CD4-positive, alpha-beta T cell treated with Interleukin-1 beta for 1 hour (primary cell): ENCODE data around the gene THEMIS2.
A peak's percentile ranks its signal among the peaks of the same experiment; 100 is the strongest.

ENCODE experiments used
- DNase-seq, 2 donors: peaks; one replicate each; pipeline ENCODE4 v3.0.0-alpha.2; 2020 to 2022

THEMIS2 gene

DNA sequence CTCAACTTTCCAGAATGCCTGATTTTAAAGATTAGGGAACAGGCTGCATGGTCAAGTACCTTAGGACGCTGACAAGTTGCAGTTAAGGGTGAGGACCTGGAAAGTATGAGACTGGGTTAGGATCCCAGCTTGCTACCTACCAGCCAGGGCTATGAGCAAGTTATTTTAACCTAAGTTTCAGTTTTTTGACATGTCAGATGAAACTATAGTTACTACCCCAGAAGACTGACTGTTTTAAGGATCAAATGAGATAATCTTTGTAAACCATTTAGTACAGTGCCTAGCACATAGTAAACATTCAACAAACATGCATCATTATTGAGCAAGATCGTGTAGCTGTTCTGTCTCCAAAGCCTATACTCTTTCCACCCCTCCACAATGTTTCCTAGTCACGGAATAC lies 14.4 kb downstream of the THEMIS2 start:
- no peak for DNase-seq

DNA sequence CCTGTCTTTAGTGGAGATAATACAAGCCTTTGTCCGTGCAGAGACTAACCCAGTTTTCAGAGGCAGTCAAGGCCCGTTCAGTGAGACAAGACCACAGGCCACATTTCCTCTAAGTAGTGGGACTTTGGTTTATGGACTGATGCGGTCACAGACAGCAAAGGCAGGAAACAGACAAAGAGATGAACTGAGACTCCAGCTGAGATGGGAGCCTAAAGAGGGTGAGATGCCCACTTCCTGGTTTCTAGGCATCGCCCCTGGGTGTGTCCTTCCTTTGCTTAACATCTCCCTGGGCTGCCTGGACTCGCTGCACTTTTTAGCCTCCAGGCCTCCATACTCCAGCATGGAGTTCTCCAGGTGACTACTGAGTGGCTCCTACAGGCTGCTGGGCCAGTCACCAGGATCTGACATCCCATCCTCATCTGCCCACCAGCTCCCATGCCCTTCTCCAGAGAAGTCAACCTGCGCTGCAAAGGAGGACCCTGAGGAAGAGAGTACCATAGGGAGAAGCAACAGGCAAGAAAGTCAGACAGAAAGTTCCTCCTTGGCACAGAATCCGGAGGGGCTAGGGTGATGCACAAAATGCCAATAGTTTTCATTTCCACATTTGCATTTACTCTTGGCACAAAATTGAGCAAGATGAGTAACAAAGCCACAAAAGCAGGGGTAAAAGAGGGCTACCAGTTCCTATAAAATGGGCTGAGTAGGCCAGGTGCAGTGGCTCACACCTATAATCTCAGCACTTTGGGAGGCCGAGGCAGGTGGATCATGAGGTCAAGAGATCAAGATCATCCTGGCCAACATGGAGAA lies 15.1 kb downstream of the THEMIS2 start:
- DNase-seq, result peak; percentile 52 to 71

DNA sequence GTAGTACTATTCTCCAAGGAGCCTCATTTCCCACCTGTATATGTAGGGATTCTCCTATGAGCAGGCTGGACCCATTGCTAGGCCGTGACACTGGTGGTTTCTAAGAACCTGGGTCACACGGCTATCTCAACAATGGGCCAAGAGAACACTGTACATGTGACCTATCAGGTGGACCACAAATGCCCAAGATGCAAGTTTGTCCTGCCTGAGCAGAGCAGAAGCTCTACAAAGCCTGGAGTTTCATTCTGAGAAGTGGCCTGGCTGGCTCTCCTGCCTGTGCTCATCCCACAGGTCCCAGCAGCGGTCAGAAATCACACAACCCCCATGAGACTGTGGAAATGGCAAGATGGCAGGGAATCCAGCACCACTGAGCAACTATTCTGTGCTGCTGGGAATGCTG lies 17.2 kb downstream of the THEMIS2 start:
- no peak for DNase-seq

DNA sequence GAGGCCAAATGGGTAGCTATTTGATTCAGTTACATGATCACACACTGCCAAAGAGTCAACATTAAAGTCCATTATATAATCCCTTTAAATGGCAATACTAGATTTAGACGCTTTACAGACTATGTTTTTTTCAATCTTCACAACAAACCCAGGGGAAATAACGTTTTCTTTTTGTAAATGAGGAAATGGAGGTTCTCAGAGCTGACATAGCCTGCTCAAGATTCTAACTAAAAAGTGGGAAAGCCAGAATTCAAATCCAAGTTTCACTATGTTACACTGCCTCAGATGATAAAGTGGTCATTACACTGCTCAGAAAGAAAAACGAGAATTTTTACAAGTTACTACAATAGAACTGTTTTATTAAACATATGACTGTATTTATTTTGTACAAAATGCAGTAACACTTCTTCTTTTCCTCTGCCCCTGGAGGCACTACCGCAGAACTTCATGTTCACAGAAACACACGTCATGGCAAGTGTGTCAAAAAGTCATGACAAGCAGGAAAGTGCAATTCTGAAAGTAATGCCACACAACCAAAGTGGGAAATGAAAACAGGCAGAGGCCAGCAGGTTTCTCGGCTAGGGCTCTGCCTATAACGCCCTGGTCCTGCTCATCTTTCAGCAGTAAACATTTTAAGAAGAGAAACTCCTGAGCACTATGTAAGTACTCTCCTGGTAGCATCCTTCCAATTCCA lies 19.0 kb downstream of the THEMIS2 start:
- DNase-seq, result peak; percentile 70 to 71

DNA sequence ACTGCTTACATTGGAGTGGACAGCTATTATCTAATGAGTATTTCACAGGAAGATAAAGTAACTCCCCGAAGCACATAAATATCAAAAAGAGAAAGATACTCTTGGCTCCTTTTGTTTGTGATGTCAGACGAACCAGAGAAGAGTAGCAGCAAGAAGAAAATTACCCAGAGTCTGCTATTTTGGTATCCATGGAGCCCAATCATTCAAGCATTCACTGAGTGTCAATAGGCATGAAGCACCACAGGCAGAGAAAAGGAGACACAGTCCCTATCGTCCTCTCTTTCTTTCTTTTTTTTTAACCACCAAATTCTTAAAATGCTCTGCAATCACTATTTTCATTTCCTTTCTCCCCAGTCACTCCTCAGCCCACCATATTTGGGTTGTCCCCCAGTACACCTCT lies 22.2 kb downstream of the THEMIS2 start:
- DNase-seq, result no peak

DNA sequence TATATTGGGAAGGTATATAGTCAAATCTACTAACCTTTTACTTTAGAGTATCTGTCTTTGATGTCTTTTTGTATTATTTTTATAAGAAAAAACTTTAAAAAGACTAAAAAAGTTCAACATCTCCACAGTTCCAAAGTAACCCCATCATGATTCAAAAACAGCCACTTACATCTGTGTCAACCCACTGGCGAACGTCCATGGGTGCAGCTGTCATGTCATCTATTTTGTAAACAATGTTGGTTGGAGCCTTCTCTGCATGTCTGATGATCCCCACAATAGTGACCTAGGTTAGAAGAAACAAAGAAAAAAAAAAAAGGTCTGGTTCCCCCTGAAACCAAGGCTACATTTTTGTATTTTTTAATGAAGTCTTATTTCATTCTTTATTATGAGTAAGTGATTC lies 34.4 kb downstream of the THEMIS2 start:
- no peak for DNase-seq

DNA sequence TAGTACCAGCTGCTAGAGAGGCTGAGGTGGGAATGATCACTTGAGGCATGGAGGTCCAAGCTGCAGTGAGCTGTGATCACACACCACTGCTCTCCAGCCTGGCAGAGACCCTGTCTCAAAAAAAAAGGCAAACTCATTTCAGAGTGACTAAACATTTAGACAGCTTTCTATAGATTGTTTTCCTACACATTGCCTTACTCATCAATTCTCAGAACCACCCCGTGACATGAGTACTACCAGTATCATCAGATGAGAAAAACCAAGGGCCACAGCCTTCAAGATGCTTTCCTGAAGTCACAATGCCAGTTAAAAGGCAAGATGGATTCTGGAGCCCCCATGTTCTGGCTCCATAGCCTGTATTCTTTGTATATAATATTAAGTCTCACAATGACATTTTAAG lies 40.1 kb downstream of the THEMIS2 start:
- DNase-seq, result no peak

DNA sequence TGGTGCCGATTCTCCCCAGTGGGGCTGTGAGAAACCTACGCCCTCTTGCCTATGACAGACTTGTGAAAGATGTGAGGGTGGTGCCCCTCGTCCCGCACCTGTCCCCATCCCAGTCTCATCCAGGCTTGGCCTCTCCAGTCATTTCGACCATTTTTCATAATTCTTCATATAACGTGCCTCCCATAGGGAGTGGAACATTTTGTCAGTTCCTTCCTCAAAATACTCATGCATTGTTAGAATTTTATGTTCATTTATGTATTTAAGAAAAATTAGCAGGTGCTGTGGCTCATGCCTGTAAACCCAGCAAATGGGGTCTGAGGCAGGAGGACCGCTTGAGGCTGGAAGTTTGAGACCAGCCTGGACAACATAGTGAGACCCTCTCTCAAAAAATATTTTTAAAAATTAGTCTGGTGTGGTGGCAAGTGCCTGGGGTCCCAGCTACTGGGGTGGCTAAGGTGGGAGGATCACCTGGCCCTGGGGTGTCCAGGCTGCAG lies 42.8 kb downstream of the THEMIS2 start:
- DNase-seq, result no peak

DNA sequence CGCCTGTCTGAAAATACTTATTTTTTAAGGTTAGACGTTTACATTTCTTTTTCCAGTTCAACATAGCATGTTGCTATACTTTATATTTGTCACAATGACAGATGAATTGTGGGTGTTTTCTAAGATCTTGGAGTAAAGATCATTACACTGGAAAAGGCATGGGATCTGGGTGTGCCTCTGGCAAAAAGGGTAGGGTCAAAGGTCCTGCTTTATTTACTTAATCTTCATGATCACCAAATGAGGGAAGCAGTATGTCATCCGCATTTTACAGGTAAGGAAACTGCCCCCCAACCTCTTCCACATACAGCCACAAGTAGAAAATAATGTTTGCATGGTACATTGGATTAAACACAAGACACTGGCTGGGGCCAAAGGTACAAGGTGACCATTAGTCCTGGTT lies 49.9 kb downstream of the THEMIS2 start:
- no peak for DNase-seq

DNA sequence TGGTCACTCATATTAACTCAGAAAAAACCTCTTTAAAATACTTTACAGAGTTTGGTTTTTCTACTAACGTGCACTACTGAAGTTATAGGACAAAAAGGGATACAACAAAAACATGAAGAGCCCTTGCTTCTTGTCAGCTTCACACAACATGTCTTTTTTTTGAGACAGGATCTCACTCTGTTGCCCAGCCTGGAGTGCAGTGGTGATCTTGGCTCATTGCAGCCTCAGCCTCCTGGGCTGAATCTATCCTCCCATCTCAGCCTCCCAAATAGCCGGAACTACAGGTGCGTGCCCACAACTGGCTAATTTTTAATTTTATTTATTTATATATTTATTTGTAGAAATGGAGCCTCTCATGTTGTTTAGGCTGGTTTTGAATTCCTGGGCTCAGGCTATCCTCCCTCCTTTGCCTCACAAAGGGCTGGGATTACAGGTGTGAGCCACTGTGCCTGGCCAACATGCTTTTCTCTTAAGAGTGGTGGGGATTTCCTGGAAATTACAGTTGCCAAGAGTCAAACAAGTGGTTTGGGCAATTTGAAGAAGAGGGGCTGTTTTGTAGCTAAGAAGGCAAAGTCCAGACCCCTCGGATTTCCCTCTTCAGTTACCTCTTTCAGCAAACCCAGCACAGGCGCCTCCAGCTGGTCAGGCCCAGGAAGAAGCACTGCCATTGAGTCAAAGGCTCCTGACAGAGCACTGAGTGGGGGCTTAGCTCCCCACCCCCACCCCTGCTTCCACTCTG lies 56.0 kb downstream of the THEMIS2 start:
- no peak for DNase-seq

DNA sequence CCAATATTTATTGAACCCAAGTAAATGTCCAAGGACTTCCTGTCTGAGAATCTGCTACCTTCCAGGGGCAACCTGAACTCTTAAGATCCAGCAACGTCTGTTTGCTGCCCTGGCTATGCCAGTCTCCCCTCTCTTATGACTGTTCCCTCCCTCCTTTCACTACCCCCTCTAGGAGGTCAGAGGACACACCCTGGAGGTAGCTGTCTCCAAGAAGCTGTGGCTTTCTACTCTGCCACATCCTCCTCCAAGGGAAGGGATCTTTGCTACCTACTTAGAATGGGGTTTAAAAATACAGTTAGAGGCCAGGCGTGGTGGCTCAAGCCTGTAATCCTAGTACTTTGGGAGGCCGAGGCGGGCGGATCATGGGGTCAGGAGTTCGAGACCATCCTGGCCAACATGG lies 58.8 kb downstream of the THEMIS2 start:
- DNase-seq, result no peak

DNA sequence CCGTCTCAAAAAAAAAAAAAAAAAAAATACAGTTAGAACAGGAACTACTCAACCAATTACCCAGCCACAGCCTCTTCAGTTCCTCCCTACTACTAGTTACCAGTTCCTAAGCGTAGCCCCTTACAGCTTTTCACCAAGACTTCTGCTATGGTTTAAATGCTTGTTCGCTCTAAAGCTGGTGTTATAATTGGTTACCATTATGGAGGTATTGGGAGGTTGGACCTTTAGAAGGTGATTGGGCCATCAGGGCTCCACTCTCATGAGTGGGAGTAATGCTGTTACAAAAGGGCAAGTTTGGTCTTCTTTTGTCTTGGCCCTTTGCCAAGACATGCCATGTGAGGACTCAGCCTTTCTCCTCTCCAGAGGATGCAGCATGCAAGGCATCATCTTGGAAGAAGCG lies 59.4 kb downstream of the THEMIS2 start:
- DNase-seq, result no peak

DNA sequence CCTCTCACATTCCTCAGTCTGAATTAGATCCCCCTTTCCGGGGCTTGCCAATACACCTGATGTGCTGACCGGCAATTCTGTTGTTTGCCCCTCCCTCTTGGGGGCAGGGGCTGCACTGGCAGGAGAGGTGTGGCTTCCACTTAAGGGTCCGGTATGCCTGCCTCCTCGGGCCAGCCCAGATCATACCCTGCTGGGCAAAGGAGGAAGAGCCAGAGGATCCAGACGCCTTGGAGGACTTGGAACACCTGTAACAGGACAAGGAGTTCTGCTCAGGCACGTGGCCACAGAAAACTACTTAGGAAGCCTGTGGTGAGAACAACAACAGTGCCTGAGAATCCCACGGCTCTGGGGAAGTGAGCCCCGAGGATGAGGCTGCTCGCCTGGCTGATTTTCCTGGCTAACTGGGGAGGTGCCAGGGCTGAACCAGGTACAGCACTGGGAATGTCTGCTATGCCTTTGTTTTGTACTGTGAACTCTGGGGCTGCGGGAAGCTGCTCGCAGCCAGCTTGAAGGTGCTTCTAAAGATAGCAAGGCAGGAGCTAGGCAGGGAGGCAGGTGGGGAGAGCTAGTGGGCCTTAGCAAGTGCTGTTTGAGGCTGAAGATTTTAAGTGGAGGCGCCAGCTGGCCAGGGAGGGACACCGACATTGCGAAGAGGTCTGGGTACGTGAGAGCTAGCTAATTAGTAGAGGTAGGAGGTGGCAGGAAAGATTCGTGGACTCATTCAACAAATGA lies 62.6 kb downstream of the THEMIS2 start, which contains the start of gene SMPDL3B:
TSS of gene SMPDL3B (plus strand) at position 183 of the 732 bp plus-strand sequence. CDS start at position 367, 184 bp downstream.
- DNase-seq, result no peak

DNA sequence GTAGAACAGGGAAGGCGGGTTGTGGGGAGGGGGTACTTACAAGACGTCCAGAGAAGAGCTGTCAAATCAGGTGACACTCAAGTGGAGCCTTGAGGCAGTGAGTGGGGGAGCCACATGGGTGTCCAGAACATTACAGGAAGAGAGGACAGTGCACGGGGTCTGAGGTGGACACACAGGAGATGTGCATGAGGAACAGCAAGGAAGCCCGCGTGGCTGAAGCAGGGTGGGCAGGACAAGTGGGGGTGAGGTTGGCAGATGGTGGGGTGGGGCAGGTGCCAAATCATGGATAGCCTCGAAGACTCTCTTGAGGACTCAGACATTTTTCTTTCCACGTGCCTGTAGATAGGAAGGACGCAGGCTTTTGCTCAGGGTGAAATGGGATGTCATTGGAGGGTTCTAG lies 63.4 kb downstream of the THEMIS2 start:
- DNase-seq, result no peak
